ENCODE data around the gene SLC37A4.
"Not testable (repeated sequence)": the region's sequence is repeated elsewhere in the genome, so short reads cannot be mapped to it uniquely, and the experiment has no call there.

The SLC37A4 gene

DNA sequence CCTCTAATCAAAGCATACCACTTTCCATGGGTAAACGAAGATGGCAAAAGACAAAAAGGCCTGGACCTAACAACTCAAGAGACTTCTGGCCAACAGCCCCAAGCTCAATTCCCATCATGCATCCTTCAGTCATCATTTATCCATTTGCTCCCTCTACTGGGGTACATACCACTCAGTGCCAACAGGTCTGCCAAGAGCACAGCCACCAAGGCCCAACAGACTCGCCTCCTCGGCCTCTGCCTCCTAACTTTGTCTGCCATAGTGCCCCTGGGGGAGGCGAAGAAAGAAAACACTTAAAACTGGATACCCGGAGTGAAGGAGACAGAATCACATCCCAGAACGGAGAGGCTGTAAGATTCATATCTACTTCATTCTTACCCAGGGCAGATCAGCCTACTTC, 25.2 kb upstream of the SLC37A4 start:
- Histone ChIP-seq H3K27me3 (ENCODE audit: control insufficient read depth, insufficient read depth, low read length) (no peaks in the 10 kb centered on the region), H3K4me3 (ENCODE audit: low read depth, low read length) (peak overlapping the region; percentile 87), H3K36me3 (ENCODE audit: control insufficient read depth, insufficient read depth, low read length) (peaks cover 46% of the 10 kb centered on the region), H3K9me3 (ENCODE audit: control insufficient read depth, insufficient read depth, low read length) (no peaks in the 10 kb centered on the region), H3K9ac (ENCODE audit: low read depth, low read length) (peak overlapping the region; percentile 79), H3K4me1 (ENCODE audit: control insufficient read depth, insufficient read depth, low read length) (peaks cover 3% of the 10 kb centered on the region)

DNA sequence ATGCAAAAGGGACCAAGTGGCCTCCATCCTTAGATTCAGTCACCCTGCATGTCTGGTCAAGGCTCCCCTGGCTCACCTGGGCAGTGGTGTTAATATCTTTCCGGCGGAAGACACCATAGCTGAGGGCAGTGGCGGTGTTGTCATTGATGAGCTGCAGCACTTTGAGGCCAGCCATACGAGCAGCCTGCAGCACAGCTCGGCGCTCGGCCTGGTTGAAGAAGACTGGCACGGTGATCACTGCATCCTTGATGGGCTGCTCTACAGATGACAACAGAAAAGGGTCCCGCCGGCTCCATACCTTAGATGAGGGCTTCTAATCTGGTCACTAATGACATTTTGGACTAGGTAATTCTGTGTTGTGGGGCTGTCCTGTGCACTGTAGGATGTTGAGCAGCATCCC, 23.7 kb upstream of the SLC37A4 start:
- H3K4me1 ChIP-seq (ENCODE audit: control insufficient read depth, insufficient read depth, low read length): peaks cover 3% of the 10 kb centered on the region
- peaks cover 56% of the 10 kb centered on the region for H3K36me3 ChIP-seq (ENCODE audit: control insufficient read depth, insufficient read depth, low read length)
- H3K27me3 ChIP-seq (ENCODE audit: control insufficient read depth, insufficient read depth, low read length): no peaks in the 10 kb centered on the region
- H3K4me3 ChIP-seq (ENCODE audit: low read depth, low read length): no peak overlapping the region
- no peak overlapping the region for H3K9ac ChIP-seq (ENCODE audit: low read depth, low read length)
- H3K9me3 ChIP-seq (ENCODE audit: control insufficient read depth, insufficient read depth, low read length): no peaks in the 10 kb centered on the region

DNA sequence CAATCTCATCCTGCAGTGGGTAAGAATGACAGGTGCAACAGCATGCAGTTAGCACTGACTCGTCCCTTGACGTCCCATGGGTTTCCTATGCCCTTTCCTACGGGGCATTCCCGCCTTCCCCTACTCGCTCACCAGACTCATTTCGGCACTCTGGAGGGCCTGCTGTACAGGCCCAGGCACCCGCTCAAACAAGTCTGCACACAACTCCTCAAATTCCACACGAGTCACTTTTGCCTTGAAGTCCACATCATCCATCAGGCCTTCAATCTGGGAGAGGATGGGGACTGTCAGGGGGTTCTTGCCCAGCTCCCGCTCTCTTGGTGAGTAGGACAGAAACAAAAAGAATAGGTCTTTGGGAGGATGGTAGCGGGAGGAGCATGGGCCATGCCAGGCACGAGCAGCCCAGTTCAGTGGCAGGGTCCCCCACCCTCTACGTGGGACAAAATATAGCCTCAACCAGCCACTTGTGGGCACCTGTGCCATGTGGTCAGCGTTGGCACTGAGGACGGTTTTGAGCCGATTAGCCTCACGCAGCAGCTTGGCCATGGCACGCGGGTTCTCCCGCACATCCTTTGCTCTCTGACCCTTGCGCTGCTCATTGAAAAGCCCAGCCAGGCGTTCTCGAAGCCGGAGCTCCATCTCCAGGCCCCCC, 21.6 kb upstream of the SLC37A4 start:
- no peaks in the 10 kb centered on the region for H3K27me3 ChIP-seq (ENCODE audit: control insufficient read depth, insufficient read depth, low read length)
- no peak overlapping the region for H3K4me3 ChIP-seq (ENCODE audit: low read depth, low read length)
- H3K9me3 ChIP-seq (ENCODE audit: control insufficient read depth, insufficient read depth, low read length): no peaks in the 10 kb centered on the region
- H3K9ac ChIP-seq (ENCODE audit: low read depth, low read length): no peak overlapping the region
- H3K4me1 ChIP-seq (ENCODE audit: control insufficient read depth, insufficient read depth, low read length): peaks cover 3% of the 10 kb centered on the region
- H3K36me3 ChIP-seq (ENCODE audit: control insufficient read depth, insufficient read depth, low read length): peaks cover 77% of the 10 kb centered on the region

DNA sequence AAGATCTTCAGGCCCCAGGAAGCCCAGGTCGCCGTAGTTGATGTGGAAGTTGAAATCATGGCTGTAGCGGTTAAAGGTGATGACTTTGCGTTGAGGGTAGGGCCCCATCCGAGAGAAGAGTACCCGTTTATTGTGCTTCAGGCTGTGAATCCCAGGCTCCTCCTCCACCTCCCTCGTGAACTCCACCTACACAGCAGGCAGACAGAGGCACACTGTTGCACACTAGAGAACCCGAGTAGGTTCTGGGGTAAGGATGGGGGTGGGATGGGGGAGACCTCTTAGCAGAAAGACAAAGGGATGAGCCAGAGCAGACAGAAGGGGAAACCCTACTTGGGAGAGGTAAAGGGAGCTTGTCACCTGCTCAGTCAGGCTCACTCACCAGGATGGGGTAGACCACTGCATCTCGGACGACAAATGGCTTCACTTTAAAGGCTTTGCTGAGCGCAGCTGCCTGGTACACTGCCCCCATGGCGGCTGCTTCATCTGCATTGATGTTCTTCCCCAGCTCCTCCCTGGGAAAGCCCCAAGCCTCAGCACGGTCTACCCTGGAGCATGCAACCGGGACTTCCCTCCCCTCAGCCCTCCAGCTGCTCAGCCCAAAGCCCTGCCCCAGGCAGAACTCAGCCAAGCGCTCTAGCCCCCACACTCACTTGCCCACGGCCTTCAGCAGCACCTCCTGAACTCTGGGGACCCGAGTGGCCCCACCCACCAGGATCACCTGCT, 20.9 kb upstream of the SLC37A4 start:
- H3K36me3 ChIP-seq (ENCODE audit: control insufficient read depth, insufficient read depth, low read length): peaks cover 83% of the 10 kb centered on the region

DNA sequence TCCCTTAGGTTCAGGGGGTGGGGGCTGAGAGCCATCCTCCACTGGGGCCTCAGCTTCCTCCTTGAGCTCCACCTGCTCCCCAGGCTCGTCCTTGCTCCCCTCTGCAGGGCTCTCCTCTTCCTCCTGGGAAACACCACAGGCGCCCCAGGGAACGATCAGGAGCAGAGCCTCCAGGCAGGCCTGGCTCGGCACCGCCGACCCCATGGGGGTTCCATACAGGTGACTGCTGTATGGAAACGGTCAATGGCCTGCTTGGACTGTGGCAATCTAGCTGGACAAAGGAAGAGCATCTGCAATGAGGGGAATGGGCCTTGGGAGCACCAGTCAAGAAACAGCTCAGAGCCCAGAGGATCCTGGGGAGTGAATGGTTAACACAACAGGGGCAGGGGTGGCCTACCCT, 18.4 kb upstream of the SLC37A4 start:
- Histone ChIP-seq H3K36me3 (ENCODE audit: control insufficient read depth, insufficient read depth, low read length) (peaks cover 75% of the 10 kb centered on the region), H3K4me3 (ENCODE audit: low read depth, low read length) (no peak overlapping the region), H3K9me3 (ENCODE audit: control insufficient read depth, insufficient read depth, low read length) (no peaks in the 10 kb centered on the region), H3K9ac (ENCODE audit: low read depth, low read length) (no peak overlapping the region), H3K4me1 (ENCODE audit: control insufficient read depth, insufficient read depth, low read length) (peaks cover 7% of the 10 kb centered on the region), H3K27me3 (ENCODE audit: control insufficient read depth, insufficient read depth, low read length) (no peaks in the 10 kb centered on the region)

More for the DNA sequence above, 20.9 kb upstream of the SLC37A4 start:
- H3K4me1 ChIP-seq (ENCODE audit: control insufficient read depth, insufficient read depth, low read length): peaks cover 3% of the 10 kb centered on the region
- no peak overlapping the region for H3K4me3 ChIP-seq (ENCODE audit: low read depth, low read length)
- H3K9me3 ChIP-seq (ENCODE audit: control insufficient read depth, insufficient read depth, low read length): no peaks in the 10 kb centered on the region
- no peaks in the 10 kb centered on the region for H3K27me3 ChIP-seq (ENCODE audit: control insufficient read depth, insufficient read depth, low read length)
- no peak overlapping the region for H3K9ac ChIP-seq (ENCODE audit: low read depth, low read length)

DNA sequence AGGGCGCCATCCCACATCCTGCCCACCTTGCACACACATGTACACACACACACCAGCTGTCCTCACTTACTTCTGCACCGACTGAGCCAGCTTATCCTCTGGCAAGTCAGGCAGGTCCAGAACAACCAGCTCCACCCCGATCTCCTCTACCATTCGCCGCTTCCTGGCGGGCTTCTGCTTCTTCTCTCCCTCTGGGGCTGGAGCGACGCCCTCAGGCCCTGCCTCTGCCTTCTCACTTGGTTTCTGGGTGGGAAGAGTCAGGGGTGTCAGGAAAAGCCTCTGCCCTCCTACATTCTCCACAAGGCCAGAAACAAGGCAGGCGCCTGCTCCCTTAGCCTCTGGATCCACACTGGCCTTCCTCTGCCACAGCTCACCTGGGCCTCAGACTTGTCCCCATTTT, 18.0 kb upstream of the SLC37A4 start:
- peaks cover 7% of the 10 kb centered on the region for H3K4me1 ChIP-seq (ENCODE audit: control insufficient read depth, insufficient read depth, low read length)
- peaks cover 71% of the 10 kb centered on the region for H3K36me3 ChIP-seq (ENCODE audit: control insufficient read depth, insufficient read depth, low read length)
- no peak overlapping the region for H3K4me3 ChIP-seq (ENCODE audit: low read depth, low read length)
- no peaks in the 10 kb centered on the region for H3K27me3 ChIP-seq (ENCODE audit: control insufficient read depth, insufficient read depth, low read length)
- H3K9ac ChIP-seq (ENCODE audit: low read depth, low read length): no peak overlapping the region
- H3K9me3 ChIP-seq (ENCODE audit: control insufficient read depth, insufficient read depth, low read length): no peaks in the 10 kb centered on the region

DNA sequence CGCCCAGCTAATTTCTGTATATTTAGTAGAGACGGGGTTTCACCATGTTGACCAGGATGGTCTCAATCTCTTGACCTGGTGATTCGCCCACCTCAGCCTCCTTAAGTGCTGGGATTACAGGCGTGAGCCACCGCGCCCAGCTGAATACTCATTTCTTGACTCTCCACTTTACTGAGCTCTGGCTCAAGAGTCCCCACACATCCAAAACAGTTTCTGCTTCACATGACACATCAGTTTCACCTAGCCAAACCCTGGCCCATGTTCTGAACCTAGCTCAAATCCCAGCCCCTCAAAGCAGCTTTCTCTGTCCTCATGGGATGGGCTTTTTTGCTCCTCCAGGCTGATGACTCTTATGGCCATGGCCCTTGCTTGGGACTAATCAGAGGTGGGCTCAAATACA, 16.5 kb upstream of the SLC37A4 start:
- H3K4me1 ChIP-seq (ENCODE audit: control insufficient read depth, insufficient read depth, low read length): peaks cover 7% of the 10 kb centered on the region
- H3K4me3 ChIP-seq (ENCODE audit: low read depth, low read length): no peak overlapping the region
- H3K27me3 ChIP-seq (ENCODE audit: control insufficient read depth, insufficient read depth, low read length): no peaks in the 10 kb centered on the region
- peaks cover 57% of the 10 kb centered on the region for H3K36me3 ChIP-seq (ENCODE audit: control insufficient read depth, insufficient read depth, low read length)
- no peaks in the 10 kb centered on the region for H3K9me3 ChIP-seq (ENCODE audit: control insufficient read depth, insufficient read depth, low read length)
- no peak overlapping the region for H3K9ac ChIP-seq (ENCODE audit: low read depth, low read length)

DNA sequence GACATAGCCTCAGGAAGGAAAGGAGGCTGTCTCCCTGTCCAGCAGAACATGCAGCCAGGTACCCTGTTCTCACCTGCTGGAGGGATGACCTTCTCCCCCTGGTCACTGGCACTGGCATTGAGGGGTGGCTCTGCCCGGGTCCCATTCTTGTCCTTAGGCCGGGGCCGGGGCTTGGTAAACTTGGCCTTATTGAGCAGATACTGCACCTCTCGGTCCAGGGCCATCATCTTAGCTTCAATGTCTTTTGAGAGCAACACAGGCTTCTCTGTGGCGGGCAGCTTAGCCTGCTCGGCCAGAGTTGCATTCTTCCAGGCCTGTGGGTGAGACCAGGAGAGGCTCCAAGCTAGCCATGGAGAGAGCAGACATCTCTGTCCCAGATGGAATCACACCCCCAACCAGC, 15.8 kb upstream of the SLC37A4 start:
- Histone ChIP-seq H3K27me3 (ENCODE audit: control insufficient read depth, insufficient read depth, low read length) (no peaks in the 10 kb centered on the region), H3K9ac (ENCODE audit: low read depth, low read length) (no peak overlapping the region), H3K36me3 (ENCODE audit: control insufficient read depth, insufficient read depth, low read length) (peaks cover 50% of the 10 kb centered on the region), H3K4me3 (ENCODE audit: low read depth, low read length) (no peak overlapping the region), H3K9me3 (ENCODE audit: control insufficient read depth, insufficient read depth, low read length) (no peaks in the 10 kb centered on the region), H3K4me1 (ENCODE audit: control insufficient read depth, insufficient read depth, low read length) (peaks cover 7% of the 10 kb centered on the region)

DNA sequence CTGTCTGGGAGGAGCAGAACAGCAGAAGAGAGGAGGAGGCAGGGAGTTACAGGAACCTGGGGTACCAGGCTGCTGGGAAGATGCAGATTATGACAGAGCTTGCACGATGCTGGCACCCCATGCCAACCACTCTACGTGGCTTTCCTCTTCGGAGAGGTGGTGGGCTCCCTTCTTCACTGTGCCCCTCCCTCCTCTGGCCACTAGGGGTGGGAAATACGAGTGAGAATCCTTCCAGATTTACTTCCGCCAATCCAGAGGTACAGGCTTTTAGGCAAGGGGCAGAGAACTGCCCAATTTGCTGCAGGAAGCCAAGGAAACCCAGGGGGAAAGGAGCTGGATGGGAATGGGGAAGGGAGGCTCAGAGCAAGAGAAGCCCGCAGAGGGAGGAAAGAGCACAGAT, 14.0 kb upstream of the SLC37A4 start:
- Histone ChIP-seq H3K9me3 (ENCODE audit: control insufficient read depth, insufficient read depth, low read length) (no peaks in the 10 kb centered on the region), H3K36me3 (ENCODE audit: control insufficient read depth, insufficient read depth, low read length) (peaks cover 37% of the 10 kb centered on the region)

DNA sequence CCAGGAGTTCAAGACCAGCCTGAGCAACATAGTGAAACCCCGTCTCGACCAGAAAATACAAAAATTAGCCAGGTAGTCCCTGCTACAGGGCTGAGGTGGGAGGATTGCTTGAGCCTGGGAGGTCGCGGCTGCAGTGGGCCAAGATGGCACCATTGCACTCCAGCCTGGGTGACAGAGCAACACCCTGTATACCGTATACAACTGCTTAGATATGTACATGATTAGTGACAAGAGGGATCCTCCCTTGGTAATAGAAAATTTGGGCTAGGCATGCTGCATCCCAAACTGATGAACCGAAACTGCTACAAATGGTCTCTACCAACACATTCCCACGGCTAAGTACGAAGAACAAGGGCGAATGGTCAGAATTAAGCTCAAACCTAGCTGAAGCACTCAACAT, 12.2 kb upstream of the SLC37A4 start:
- Histone ChIP-seq H3K9ac (ENCODE audit: low read depth, low read length) (no peak overlapping the region), H3K9me3 (ENCODE audit: control insufficient read depth, insufficient read depth, low read length) (no peaks in the 10 kb centered on the region), H3K36me3 (ENCODE audit: control insufficient read depth, insufficient read depth, low read length) (peaks cover 19% of the 10 kb centered on the region), H3K27me3 (ENCODE audit: control insufficient read depth, insufficient read depth, low read length) (no peaks in the 10 kb centered on the region), H3K4me1 (ENCODE audit: control insufficient read depth, insufficient read depth, low read length) (peaks cover 9% of the 10 kb centered on the region), H3K4me3 (ENCODE audit: low read depth, low read length) (no peak overlapping the region)

More for the DNA sequence above, 14.0 kb upstream of the SLC37A4 start:
- H3K4me3 ChIP-seq (ENCODE audit: low read depth, low read length): peak overlapping the region; percentile 18
- H3K4me1 ChIP-seq (ENCODE audit: control insufficient read depth, insufficient read depth, low read length): peaks cover 9% of the 10 kb centered on the region
- H3K9ac ChIP-seq (ENCODE audit: low read depth, low read length): no peak overlapping the region
- no peaks in the 10 kb centered on the region for H3K27me3 ChIP-seq (ENCODE audit: control insufficient read depth, insufficient read depth, low read length)

DNA sequence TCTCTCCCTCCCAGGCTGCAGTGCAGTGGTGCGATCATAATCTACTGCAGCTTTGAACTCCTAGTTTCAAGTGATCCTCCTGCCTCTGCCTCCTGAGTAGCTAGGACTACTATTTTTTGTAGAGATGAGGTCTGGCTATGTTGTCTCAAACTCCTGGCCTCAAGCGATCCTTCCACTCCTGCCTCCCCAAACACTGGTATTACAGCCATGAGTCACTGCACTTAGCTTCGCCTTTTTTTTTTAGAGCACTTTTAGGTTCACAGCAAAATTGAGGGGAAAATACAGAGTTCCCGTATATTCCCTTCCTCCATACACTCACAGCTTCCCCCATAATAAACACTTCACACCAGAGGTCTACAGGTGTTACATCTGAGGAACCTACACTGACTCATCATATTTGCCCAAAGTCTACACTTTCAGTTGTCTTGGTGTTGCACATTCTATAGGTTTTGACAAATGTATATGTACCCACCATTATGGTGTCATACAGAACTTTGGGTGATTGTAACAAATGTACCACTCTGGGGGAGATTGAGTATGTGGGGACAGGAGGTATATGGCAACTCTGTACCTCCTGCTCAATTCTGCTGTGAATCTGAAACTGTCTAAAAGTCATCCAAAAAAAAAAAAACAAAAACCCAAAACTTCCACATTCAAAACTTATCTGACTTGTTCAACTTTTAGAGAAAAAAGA, 11.3 kb upstream of the SLC37A4 start:
- Histone ChIP-seq H3K9ac (ENCODE audit: low read depth, low read length) (peak overlapping the region; percentile 24), H3K4me1 (ENCODE audit: control insufficient read depth, insufficient read depth, low read length) (peaks cover 9% of the 10 kb centered on the region), H3K9me3 (ENCODE audit: control insufficient read depth, insufficient read depth, low read length) (no peaks in the 10 kb centered on the region), H3K27me3 (ENCODE audit: control insufficient read depth, insufficient read depth, low read length) (no peaks in the 10 kb centered on the region), H3K36me3 (ENCODE audit: control insufficient read depth, insufficient read depth, low read length) (peaks cover 10% of the 10 kb centered on the region), H3K4me3 (ENCODE audit: low read depth, low read length) (no peak overlapping the region)

DNA sequence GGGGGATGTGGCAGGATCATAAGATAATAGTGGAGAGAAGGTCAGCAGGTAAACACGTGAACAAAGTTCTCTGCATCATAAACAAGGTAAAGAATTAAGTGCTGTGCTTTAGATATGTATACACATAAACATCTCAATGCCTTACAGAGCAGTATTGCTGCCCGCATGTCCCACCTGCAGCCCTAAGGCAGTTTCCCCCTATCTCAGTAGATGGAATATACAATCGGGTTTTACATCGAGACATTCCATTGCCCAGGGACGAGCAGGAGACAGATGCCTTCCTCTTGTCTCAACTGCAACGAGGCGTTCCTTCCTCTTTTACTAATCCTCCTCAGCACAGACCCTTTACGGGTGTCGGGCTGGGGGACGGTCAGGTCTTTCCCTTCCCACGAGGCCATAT, 8.8 kb upstream of the SLC37A4 start:
- H3K36me3 ChIP-seq (ENCODE audit: control insufficient read depth, insufficient read depth, low read length); H3K9me3 ChIP-seq (ENCODE audit: control insufficient read depth, insufficient read depth, low read length); H3K9ac ChIP-seq (ENCODE audit: low read depth, low read length); H3K27me3 ChIP-seq (ENCODE audit: control insufficient read depth, insufficient read depth, low read length); H3K4me1 ChIP-seq (ENCODE audit: control insufficient read depth, insufficient read depth, low read length); H3K4me3 ChIP-seq (ENCODE audit: low read depth, low read length): not testable (repeated sequence)
